HL-60/S4 treated with phorbol 12-myristate 13-acetate at 8.2 ng/mL for 4 days and 3 days (cell line): ENCODE results near the gene APLF.
"Not testable (repeated sequence)": the region's sequence is repeated elsewhere in the genome, so short reads cannot be mapped to it uniquely, and the experiment has no call there.

ENCODE experiments used
- in situ Hi-C: fragments of 300-500 bp; cut with MboI; formaldehyde crosslinking; loops from 2 replicates; pipeline ENCODE4 v1.15.0; 2022; ENCODE audit warnings: low sequenced_read_pairs

Gene APLF

GRCh38 chr2:68516051-68516955 lies 48.9 kb downstream of the APLF start:
- in situ Hi-C loops: no loop called here

GRCh38 chr2:68519236-68519635 lies 51.9 kb downstream of the APLF start:
- in situ Hi-C loops: no loop called here

GRCh38 chr2:68521037-68521436 lies 53.7 kb downstream of the APLF start:
- in situ Hi-C loops: no loop called here

DNA sequence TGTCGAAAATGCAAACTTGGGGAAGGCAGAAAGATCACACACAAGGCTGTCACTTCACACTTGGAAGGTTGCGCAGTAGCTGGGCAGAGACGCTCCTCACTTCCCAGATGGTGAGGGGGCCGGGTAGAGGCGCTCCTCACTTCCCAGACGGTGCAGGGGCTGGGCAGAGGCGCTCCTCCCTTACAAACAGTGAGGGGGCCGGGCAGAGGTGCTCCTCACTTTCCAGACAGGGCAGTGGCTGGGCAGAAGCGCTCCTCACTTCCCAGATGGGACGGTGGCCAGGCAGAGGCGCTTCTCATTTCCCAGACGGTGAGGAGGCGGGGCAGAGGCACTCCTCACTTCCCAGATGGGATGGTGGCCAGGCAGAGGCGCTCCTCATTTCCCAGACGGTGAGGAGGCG lies 59.6 kb downstream of the APLF start:
- in situ Hi-C loops: not testable (repeated sequence)

DNA sequence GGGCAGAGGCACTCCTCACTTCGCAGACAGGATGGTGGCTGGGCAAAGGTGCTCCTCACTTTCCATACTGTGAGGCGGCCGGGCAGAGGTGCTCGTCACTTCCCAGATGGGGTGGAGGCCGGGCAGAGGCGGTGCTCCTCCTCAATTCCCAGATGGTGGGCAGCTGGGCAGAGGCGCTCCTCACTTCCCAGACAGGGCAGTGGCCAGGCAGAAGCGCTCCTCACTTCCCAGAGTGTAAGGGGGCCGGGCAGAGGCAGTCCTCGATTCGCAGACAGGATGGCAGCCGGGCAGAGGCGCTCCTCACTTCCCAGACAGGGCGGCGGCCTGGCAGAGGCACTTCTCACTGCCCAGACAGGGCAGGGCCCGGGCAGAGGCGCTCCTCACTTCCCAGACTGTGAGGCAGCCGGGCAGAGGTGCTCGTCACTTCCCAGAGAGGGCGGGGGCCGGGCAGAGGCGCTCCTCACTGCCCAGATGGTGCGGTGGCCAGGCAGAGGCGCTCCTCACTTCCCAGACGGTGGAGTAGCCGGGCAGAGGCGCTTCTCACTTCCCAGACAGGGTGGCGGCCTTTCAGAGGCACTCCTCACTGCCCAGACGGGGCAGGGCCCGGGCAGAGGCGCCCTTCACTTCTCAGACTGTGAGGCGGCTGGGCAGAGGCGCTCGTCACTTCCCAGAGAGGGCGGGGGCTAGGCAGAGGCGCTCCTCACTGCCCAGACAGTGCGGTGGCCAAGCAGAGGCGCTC lies 60.1 kb downstream of the APLF start:
- in situ Hi-C loops: not testable (repeated sequence)

DNA sequence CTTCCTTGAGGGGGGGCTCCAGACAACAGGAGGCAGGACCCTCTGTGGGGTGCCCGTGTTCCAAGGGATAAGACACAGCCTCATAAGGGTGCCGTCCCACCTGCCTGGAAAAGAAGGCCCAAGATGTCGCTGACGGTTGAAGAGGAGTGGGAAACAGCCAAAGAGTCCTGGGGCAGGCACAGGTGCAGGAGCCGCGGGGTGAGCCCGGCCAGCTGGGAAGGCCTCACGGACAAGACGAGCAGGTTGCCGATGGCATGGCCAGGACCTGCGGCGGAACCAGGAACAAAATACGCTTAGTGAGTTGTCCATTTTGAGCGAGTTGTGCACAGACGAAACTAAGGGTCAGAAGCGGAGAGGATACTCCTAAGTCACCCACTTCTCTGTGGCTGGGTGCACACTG lies 61.8 kb downstream of the APLF start:
- in situ Hi-C loops: not testable (repeated sequence)

GRCh38 chr2:68529651-68530050 lies 62.3 kb downstream of the APLF start:
- in situ Hi-C loops: not testable (repeated sequence)

GRCh38 chr2:68536000-68536399 lies 68.6 kb downstream of the APLF start:
- in situ Hi-C loops: no loop called here

DNA sequence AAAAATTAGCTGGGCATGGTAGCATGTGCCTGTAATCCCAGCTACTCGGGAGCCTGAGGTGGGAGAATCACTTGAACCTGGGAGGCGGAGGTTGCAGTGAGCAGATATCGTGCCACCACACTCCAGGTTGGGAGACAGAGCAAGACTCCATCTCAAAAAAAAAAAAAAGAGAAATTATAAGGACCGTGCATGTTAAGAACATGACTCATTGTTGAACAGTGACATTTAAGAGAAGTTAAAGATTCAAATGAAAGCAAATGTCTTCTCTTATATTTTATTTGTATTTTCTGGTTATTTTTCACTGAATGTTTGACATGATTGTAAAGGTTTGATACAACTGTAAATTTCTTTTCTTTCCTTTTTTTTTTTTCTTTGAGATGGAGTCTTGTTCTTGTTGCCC lies 69.6 kb downstream of the APLF start:
- in situ Hi-C loops: no loop called here

DNA sequence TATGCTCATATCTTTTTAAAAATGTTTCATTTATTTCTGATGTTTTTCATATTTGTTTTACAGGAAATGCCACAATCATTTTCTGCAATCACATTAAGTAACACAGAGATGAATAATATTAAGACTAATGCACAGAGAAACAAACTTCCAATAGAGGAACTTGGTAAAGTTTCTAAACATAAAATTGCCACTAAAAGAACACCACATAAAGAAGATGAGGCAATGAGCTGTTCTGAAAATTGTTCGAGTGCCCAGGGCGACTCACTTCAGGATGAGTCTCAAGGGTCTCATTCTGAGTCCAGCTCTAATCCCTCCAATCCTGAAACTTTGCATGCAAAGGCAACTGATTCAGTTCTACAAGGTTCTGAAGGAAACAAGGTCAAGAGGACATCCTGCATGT lies 70.4 kb downstream of the APLF start:
- in situ Hi-C loops: no loop called here

GRCh38 chr2:68544811-68545210 lies 77.4 kb downstream of the APLF start:
- in situ Hi-C loops: no loop called here

- in situ Hi-C loops: no loop called here
These were observed 81.0 kb downstream of the APLF start for GRCh38 chr2:68548396-68548795.

DNA sequence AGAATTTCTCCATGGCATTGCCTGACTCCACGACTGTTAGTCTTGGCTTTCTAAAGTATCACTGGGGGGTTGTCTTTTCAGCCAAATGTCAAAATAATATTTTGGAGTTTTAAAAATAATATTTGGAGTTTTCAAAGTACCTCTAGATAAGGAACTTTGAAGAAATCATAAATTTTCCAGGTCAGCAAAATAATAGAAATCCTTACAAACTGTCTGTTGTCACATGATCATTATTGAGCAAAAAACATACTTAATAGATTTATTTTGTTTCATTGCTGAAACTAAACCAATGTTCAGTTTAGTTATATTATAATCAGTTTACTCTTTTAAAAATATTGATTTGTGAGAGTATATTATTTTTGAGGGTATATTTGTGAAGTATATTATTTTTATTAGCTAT lies 85.7 kb downstream of the APLF start:
- in situ Hi-C loops: no loop called here

- in situ Hi-C loops: not testable (repeated sequence)
These were observed 88.2 kb downstream of the APLF start for GRCh38 chr2:68555425-68556206.

GRCh38 chr2:68556381-68556780 lies 89.0 kb downstream of the APLF start:
- in situ Hi-C loops: no loop called here

GRCh38 chr2:68558576-68558975 lies 91.2 kb downstream of the APLF start:
- in situ Hi-C loops: no loop called here

GRCh38 chr2:68559692-68560091 lies 92.3 kb downstream of the APLF start:
- in situ Hi-C loops: no loop called here

DNA sequence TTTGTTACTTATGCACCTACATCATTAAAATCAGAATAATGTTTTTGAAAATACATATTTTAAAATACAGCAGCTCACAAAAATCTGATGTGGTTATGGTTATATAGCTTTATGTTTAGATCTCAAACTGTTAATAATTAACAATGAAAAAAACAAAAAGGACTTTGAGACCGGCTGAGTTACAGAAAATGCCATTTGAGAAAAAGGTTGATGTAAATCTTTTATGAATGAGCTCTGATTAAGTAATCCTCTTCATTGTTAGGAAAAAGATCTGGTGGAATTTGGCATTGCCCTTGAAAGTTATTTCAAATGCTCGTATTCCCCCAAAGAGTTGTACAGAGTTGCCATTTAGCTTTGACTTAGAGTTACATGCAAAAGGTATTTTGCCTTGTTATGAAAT lies 93.2 kb downstream of the APLF start:
- in situ Hi-C loops: no loop called here

DNA sequence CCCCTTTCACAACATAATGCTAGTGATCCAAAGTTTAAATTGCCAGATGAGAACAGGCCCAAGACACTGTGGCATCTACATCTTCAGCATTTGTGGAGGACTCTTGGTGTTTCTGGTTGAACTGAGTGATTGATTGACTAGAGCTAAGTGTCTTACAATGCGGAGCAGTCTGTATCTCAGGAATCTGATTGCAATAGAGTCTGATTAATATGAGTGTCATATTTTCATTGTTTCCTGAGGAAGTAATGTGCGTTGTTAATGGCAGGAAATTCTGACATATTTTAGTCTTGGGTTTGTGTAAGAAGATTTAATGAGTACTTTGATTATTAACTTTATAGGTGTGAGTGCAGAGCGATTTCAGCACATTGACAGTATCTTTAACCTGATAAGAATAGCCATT lies 94.0 kb downstream of the APLF start:
- in situ Hi-C loops: no loop called here

DNA sequence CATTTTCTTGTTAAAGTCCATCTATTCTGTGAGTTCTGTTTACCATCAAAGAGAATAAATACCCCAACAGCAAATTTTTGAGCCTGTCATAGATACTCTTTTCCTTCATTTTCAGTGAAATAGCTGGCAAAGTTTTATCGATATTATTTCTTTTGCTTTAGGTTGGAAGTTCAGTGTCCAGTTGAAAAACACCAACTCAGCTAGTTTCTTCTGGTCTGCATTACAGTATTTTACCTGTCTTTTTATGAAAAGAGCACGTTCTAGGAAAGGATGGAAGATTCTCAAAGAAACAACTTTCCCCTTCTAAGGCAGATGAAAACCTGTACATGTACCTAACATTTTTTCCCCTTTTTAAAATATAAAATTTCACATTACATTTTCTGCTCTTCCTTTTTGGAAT lies 95.5 kb downstream of the APLF start:
- in situ Hi-C loops: no loop called here

DNA sequence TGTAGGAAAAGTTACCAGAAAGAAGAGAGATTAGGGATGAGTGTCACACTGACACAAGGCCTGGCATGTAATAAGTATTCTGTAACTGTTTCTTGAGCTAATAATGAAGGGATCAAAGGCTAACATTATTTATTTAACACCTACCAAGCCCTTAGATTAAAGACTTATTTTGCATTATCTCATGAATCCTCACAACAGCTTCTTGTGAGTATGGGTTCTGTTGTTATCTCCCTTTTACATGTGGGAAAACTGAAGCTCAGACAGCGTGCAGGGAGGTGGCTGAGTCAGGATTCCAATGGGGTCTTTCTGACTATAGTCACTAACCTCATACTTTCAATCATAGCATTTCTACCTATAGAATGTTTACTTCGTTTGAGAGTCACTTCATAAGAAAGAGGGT lies 97.0 kb downstream of the APLF start:
- in situ Hi-C loops: no loop called here
